HFFc6 (cell line): ENCODE data around the gene UNC13D. TPM values are rescaled to one million over a fixed set of nuclear protein-coding genes. Genes with fewer than 3 reads are reported as not detected.

Experiments used
- DNase-seq: peaks from one replicate; pipeline ENCODE4 v3.0.0-alpha.2; 2018
- H3K27ac Mint-ChIP-seq: 2 replicates; pipeline ENCODE4 v1.8.0; 2020; ENCODE audit warnings: mild to moderate bottlenecking, mixed read lengths
- H3K27me3 Mint-ChIP-seq: 2 replicates; pipeline ENCODE4 v1.8.0; 2021; ENCODE audit warnings: mild to moderate bottlenecking, moderate library complexity, mixed read lengths; ENCODE audit not compliant: insufficient read depth
- H3K36me3 Mint-ChIP-seq: 2 replicates; pipeline ENCODE4 v1.8.0; 2021; ENCODE audit warnings: low read depth, mixed read lengths
- H3K4me1 Mint-ChIP-seq: 2 replicates; pipeline ENCODE4 v1.8.0; 2020; ENCODE audit warnings: low read depth, mixed read lengths
- H3K4me3 Mint-ChIP-seq: 2 replicates; pipeline ENCODE4 v1.8.0; 2020; ENCODE audit warnings: mild to moderate bottlenecking, moderate library complexity, mixed read lengths
- H3K9me3 Mint-ChIP-seq: 2 replicates; pipeline ENCODE4 v1.8.0; 2020; ENCODE audit warnings: mild to moderate bottlenecking, mixed read lengths
- CTCF ChIP-seq: fragments of 200-600 bp; sonication (generic); IDR thresholded peaks from 2 replicates; pipeline ENCODE4 v1.5.0; 2021; ENCODE audit warnings: antibody characterized with exemption, mild to moderate bottlenecking
- total RNA-seq, 6 experiments: library from RNA; stranded (reverse); fragmentation: NEBNext Ultra II Directional; extraction: Animal tissue kit (Norgen Biotek cat#: 25700); gene quantifications; 2 replicates in 1 of 6; 3 replicates in 5 of 6; pipeline ENCODE4 v1.2.3, GENCODE V29; 2021

Gene UNC13D
- total RNA-seq, 6 experiments from 2014 or later = 0.17 to 0.78 (median 0.24) TPM

GRCh38 chr17:75880266-75880665, 36.1 kb upstream of the UNC13D start:
- Mint-ChIP-seq H3K27ac (no peak overlapping the region), H3K27me3 (peaks cover 9% of the 10 kb centered on the region), H3K36me3 (no peaks in the 10 kb centered on the region), H3K4me1 (peaks cover 15% of the 10 kb centered on the region), H3K4me3 (no peak overlapping the region), H3K9me3 (no peaks in the 10 kb centered on the region)
- TF ChIP-seq CTCF = no peak
- DNase-seq = no peak

- peak within 1 kb of the TSS; percentile 84 for H3K27ac Mint-ChIP-seq
- peak within 1 kb of the TSS; percentile 88 for H3K4me3 Mint-ChIP-seq
- peak; percentile 7; the same call in 1 of the 2 replicates for TF ChIP-seq CTCF
- H3K27me3 Mint-ChIP-seq = peaks cover 9% of the 10 kb centered on the region
- H3K9me3 Mint-ChIP-seq = no peaks in the 10 kb centered on the region
- DNase-seq = no peak
- H3K4me1 Mint-ChIP-seq = peaks cover 15% of the 10 kb centered on the region
- no peaks in the 10 kb centered on the region for H3K36me3 Mint-ChIP-seq
Measured at GRCh38 chr17:75878174-75878998, 34.2 kb upstream of the UNC13D start, which contains the start of gene TRIM47. Gene TRIM47, minus strand, starts transcription at chr17:75878581. Its CDS starts 33 bp downstream, at chr17:75878548.

- H3K27ac Mint-ChIP-seq = peak overlapping the region; percentile 84
- H3K9me3 Mint-ChIP-seq = no peaks in the 10 kb centered on the region
- H3K36me3 Mint-ChIP-seq = no peaks in the 10 kb centered on the region
- peak; percentile 69 for TF ChIP-seq CTCF
- H3K4me1 Mint-ChIP-seq = peaks cover 18% of the 10 kb centered on the region
- DNase-seq = peak; percentile 64
- peaks cover 9% of the 10 kb centered on the region for H3K27me3 Mint-ChIP-seq
- peak overlapping the region; percentile 88 for H3K4me3 Mint-ChIP-seq
Measured at GRCh38 chr17:75877752-75878173, 33.6 kb upstream of the UNC13D start.

GRCh38 chr17:75876938-75877751, 32.9 kb upstream of the UNC13D start:
- Mint-ChIP-seq H3K27me3 (peaks cover 9% of the 10 kb centered on the region), H3K9me3 (no peaks in the 10 kb centered on the region), H3K4me3 (peak overlapping the region; percentile 88), H3K27ac (peak overlapping the region; percentile 84), H3K36me3 (no peaks in the 10 kb centered on the region), H3K4me1 (peaks cover 25% of the 10 kb centered on the region)
- peak; percentile 86 for DNase-seq
- no peak for TF ChIP-seq CTCF

- H3K27ac Mint-ChIP-seq = peak overlapping the region; percentile 84
- H3K9me3 Mint-ChIP-seq = no peaks in the 10 kb centered on the region
- H3K27me3 Mint-ChIP-seq = peaks cover 2% of the 10 kb centered on the region; the same call in 1 of the 2 replicates
- TF ChIP-seq CTCF = no peak
- peak overlapping the region; percentile 88 for H3K4me3 Mint-ChIP-seq
- DNase-seq = no peak
- H3K4me1 Mint-ChIP-seq = peaks cover 25% of the 10 kb centered on the region
- no peaks in the 10 kb centered on the region for H3K36me3 Mint-ChIP-seq
Measured at GRCh38 chr17:75876190-75876937, 32.2 kb upstream of the UNC13D start.
